Central memory CD4-positive, alpha-beta T cell (primary cell): ENCODE data around the gene L3MBTL1.
A peak's percentile ranks its signal among the peaks of the same experiment; 100 is the strongest.
"Not testable (repeated sequence)": the region's sequence is repeated elsewhere in the genome, so short reads cannot be mapped to it uniquely, and the experiment has no call there.

Experiments used
- DNase-seq: peaks from one replicate; pipeline ENCODE4 v3.0.0; 2022
- total RNA-seq, 3 experiments: gene quantifications; one replicate each; lab custom pipeline; 2026; lab: John Stamatoyannopoulos, UW

L3MBTL1 gene
- 3.6 to 18.7 (median 7.7) reads per million in 3 experiments for total RNA-seq

DNA sequence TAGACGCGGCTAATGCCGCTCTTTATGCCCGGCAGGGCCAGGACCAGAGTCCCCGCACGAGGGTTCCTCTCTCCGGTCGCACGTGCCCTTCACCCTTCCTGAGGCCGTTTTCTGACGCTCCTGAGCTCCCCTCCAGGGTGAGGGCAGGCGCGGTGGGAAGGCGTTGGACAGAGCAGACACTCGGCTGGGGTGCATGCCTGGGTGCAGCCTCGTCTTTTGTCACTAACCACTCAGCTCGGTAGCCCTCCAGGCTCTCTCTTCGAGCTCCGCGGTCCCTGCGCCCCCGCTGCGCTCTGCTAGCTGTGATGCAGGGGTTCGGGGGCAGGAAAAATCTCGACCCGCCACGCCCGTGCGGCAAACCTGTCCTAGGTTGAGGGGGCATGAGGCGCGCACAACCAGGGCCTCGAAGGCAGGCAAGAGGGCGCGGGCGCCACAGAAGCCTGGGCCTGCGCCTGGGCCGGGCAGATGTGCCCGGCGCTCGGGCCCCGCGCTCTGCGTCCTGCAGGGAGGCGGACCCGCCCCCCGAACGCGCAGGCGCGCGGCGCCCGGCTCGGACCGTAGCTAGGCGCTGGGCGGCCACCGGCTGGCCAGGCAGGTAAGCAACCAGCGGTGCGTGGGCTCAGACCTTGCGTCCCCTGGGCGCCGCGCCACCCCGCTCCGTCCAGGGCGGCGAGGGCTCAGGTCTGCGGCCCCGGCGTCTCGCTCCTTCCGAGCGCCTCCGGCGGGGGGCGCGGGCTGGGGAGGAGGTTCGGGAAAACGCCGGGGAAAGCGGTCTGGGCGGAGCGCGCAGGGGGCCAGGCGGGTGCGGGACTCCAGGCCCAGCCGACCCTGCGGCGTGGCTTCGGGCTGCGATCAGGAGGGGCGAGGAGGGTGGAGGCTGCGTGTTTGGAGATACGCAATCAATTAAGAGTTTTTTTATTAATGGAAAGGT lies at the start of gene L3MBTL1:
Gene L3MBTL1 (plus strand): TSS at position 548 of the 931 bp plus-strand sequence. CDS start 5,807 bp downstream, outside the sequence.
- DNase-seq, result no peak

DNA sequence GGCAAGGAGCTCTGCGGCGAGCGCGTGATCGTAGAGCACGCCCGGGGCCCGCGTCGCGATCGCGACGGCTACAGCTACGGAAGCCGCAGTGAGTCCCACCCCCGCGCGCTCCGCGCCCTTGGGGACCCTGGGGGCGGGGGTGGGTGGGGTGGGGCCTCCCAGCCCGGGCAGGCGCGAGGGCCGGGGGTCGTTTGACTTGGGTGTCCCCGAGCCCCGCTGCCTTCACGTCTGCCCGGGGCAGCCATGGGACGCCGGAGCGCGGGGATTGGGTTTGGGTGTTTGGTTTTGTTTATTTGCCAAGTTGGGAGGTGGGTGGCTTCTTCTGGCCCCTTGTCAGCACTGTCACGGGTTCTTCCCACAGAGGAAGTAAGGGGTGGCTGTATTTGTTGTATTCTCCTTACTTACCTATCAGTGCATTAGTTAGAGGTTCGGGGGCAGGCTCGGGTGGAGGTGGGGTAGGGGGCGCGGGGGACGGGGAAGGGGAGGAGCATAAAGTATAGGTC lies 49.0 kb upstream of the L3MBTL1 start:
- DNase-seq, result no peak

DNA sequence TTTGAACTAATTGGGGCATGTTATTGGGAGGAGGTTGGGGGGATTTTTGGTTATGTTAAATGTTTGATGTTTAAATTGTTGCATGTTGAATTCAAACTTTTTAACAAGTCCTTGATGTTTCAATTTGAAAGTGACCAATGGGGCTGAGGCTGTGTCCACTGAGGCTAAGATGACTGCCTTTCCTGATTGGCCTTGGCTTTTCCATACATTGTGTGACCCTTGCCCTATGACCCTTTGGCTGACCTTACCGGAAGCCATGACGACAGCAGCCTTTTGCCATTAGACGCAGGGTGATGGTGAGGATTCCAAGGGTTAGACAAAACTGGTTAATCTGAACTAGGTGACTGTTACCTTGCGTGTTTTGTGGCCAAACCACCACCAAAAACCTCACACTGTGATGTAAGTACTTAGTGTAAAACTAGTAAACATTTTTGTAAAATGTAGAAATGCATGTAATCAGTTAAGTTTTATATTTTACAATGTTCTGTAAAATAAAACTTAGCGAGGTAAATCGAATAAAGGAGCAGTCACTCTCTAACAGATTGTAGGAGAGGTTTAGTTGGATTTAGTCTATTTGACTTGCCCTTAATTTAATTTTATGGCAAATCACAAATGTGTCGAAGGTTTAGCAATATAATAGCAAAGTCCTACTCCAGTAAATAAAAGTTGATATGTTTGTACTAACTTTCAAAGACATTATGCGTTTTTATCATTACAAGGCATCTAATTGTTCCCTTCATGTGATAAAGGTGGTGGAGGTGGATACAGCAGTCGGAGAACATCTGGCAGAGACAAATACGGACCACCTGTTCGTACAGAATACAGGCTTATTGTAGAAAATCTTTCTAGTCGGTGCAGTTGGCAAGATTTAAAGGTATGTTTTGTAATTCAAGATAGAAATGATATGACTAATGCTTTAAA lies 48.2 kb upstream of the L3MBTL1 start:
- DNase-seq, result peak; percentile 8

DNA sequence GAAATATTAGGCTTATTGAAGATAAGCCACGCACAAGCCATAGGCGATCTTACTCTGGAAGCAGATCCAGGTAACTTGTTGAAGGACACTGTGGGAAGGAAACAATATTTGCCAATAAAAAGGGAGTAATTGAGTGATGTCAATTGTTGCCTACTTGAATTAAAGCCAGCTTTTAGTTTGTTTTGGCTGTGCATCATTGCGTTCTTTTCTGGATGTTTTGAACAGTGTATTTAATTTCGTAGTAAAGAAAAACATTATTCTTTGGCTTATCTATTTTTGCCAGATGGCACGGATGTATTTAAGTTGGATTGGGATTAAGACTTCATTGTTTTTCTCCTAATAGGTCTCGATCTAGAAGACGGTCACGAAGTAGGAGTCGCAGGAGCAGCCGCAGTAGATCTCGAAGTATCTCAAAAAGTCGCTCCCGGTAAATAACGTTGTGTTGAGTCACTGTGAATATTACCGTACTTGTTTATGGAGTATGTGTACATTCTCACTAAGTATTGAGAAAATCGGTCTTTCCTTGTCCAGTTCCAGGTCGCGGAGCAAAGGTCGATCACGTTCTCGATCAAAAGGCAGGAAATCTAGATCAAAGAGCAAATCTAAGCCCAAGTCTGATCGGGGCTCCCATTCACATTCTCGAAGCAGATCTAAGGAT lies 47.2 kb upstream of the L3MBTL1 start:
- DNase-seq, result no peak

DNA sequence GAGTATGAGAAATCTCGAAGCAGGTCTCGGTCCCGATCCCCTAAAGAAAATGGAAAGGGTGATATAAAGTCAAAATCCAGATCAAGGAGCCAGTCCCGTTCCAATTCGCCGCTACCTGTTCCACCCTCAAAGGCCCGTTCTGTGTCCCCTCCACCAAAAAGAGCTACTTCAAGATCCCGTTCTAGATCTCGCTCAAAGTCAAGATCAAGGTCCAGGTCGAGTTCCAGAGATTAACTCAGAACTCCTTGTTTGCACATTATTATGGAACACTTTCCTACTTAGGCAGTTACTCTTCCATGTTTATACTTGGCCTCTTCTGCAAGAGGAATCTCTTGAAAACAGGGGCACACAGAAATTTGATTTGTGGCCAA lies 46.7 kb upstream of the L3MBTL1 start:
- DNase-seq, result no peak

DNA sequence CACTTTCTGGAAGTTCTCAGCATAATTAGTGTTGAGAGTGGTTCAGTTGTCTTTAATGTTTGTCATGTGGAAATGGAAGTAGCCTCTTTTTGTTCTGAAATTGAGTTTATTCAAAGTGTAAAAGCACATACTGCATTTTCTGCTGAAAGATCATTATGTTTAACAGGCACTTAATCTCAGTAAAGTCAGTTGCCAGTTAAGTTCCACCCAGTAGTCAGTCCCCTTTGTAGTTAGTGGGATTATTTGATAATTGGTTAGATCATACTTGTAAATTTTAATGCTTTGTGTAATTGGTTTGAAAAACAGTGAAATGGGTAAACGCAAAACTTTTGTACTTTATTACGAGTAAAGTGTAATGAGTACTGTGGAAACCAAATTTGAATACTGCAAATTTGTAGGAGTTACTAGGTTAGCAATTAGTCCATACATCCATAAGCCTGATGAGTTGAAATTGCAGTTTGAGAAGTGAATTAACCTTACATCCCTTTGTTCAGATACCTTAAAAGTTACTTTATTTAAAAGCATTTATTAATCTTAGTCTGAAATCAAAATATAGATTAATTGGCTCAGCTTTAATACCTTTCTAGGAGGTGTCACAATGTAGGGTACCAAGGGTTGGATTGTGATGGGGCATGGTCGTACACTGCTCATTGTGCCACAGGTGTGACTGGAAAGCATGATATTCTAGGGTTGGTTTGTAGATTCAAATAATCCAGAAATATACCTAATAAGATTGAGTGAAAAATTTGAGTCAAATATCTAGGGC lies 45.4 kb upstream of the L3MBTL1 start:
- no peak for DNase-seq

DNA sequence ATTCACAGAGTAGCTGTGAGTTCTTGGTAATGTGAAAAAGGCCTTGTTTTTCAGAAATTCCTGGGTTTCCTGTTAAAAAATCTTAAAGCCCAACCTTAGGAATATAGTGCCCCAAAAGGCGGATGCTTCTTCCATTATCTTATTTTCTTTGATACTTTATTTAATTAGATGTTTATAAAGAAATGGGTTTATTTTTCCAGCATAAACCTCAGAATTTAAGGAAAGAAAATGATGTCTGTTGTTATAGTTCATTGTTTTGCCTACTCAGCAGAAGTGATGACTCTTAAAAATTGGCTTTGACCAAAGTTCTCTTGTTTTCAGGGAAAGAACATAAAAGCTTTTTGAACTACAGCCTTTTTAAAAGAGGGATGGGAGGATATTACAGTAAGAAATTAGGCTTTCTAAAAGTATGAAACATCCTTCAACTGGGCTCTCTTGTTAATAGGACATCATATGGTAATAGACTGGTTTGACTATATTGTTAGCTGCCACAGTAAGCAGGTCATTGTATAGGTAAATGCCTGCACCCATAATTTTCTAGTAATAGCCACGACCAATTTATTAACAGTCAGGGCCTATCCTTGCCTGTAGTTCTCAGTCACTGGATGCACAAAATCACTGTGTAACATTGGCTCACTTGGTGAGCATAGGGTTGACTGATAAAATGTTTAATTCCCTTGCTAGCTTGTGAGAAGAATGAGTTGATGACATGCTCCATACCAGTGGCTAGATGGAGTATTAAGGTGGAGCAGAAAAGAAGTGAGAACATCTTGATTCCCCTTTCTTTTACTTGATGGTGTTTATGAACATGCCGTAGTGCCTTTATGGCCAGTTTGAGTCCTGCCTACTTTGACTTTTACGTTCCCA lies 44.6 kb upstream of the L3MBTL1 start:
- no peak for DNase-seq

DNA sequence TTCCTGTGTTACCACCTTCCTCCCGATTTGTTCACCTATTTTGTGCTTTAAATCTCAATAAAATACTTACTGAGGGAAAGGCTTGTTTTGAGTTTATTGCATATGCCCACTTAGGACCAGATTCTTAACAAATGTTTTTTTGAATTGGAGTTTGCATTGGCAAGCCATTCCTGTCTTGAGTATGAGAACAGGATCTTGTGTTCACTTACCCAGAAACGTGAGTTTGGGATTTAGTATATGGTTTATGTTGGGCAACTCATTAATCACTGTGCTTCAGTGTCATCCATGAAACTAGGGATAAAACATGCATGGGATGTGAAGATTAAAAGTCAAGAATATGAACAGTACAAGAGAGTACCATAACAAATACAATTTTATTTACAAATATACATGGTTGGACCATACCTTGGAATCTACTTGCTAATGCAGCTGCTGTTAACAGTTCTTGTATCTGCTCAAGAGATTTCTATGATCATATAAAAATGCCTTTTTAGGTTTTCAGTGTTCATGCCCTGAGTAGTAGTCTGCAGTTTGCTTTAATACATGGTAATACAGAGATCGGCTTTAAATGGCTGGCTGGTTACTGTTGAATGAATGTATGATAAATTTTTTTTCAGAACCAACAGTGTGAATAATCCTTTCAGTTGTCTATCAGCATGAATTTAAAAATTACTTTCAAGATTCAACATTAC lies 43.8 kb upstream of the L3MBTL1 start:
- DNase-seq, result no peak

DNA sequence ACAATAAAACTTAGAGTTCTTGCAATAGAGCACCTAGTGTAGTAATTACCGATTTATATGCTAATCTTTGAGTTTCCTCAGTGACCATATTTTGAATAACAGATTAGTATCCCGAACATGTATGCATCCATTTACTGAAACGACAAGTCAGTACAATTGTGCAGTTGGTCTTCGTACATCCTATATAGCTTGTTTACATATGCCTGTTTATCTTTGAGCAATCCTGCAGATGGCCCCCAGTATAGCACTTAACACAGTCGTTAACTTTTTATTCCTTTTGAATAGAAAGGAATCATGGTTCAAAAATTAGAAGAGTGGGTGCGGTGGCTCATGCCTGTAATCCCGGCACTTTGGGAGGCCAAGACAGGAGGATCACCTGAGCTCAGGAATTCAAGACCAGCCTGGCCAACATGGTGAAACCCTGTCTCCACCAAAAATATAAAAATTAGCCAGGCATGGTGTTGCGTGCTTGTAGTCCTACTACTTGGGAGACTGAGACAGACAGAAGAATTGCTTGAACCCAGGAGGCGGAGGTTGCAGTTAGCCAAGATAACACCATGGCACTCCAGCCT lies 43.2 kb upstream of the L3MBTL1 start:
- no peak for DNase-seq

DNA sequence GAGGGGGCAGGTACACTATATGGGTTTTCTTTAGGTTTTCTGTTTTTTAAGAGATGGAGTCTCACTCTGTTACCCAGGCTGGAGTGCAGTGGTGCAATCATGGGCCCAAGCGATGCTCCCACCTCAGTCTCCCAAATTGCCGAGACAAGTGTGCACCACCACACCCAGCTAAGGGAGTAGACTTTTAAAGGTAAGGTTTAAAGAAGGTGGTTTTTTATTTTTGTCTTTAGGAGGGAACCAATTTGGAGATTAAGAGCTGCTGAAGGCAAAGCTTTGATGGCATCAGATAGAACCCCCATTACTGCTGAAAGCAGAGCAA lies 41.9 kb upstream of the L3MBTL1 start:
- no peak for DNase-seq

DNA sequence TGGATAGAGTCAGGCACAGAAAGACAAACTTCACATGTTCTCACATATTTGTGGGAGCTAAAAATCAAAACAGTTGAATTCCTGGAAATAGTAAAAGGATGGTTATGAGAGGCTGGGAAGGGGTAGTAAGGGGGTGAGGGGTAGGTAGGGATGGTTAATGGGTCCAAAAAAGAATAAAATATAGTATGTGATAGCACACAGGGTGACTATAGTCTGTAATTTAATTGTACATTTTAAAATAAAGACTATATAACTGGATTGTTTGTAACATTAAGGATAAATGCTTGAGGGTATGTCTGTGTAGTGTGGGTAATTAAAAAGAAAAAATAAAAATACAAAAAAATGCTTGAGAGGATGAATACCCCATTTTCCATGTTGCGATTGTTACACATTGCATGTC lies 39.9 kb upstream of the L3MBTL1 start:
- DNase-seq, result no peak

DNA sequence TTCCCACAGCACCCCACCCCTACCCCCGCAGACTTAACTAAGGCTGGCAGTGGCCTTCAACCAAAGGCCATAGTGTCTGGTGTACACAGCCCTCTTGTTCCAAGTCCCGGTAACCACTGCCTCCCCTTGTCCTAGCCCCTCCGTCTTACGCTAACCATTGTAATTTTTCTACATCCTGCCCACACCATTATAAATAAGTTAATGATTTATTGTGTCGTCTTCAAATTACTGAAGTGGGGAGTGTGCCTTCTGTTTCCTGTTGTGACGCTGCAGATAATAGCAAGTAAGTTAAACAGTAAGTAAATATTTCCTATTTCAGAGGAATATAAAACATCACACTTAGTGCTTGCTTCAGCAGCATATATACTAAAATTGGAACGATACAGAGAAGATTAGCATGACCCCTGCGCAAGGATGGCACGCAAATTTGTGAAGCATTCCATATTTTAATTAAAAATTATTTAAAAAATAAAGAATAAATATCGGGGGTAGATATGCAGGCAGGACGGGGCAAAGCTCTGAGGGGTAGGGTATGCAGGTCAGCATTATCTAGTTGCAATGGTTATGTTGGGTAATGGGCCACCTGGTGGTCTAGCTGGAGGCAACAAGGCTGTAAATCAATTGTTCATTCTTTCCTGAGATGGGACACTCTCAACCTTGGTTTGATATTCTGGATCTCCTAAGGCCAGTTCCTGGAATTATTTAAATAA lies 34.7 kb upstream of the L3MBTL1 start:
- no peak for DNase-seq

DNA sequence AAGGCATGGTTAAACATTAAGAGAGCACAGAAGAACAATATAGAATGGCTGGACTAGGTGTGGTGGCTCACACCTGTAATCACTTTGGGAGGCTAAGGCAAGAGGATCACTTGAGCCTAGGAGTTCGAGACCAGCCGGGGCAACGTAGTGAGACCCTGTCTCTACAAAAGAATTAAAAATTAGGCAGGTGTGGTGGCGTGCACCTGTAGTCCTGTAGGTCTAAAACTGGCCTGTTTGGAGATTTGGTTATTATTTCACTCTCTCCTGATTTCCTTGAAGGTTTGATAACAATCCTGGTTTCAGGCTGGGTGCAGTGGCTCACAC lies 34.2 kb upstream of the L3MBTL1 start:
- DNase-seq, result no peak

DNA sequence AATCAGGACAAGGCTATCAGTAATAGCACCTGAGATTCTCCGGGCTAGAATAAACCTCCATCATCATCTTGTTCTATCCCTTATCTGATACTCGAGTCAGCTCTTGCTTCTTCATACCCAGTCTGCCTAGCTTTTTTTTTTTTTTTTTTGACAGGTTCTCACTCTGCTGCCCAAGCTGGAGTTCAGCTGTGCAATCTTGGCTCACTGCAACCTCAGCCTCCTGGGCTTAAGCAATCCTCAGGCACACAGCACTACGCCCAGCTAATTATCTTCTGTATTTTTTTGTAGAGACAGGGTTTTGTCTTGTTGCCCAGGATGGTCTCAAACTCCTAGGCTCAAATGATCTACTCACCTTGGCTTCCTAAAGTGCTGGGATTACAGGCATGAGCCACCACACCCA lies 30.3 kb upstream of the L3MBTL1 start:
- DNase-seq, result no peak

DNA sequence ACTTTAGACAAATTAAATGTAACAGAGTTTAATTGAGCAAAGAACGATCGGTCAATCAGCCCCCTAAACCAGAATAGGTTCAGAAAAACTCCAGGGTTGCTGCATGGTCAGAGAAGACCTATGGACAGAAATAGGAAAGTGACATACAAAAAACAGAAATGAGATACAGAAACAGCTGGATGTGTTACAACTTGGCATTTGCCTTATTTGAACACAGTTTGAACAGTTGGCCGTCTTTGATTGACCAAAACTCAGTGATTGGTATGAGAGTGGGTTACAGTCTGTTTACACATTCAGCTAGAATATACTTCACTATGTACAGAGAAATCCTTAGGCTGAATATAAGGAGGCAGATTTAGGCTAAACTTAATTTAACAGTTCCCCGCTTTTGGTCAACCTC lies 29.9 kb upstream of the L3MBTL1 start:
- DNase-seq, result no peak

DNA sequence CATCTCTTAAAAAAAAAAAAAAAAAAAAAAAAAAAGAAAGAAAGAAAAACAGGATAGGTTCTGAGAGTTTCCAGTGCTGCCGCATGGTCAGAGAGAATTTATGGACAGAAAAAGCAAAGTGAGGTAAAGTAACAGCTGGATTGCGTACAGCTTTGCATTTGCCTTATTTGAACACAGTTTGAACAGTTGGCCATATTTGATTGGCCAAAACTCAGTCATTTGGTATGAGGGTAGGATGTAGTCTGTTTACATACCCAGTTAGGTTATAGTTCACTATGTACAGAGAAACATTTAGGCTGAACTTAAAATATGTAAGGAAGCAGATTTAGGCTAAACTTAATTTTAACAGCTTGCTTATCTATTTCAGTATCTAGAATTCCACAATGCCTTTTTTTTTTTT lies 17.5 kb upstream of the L3MBTL1 start:
- no peak for DNase-seq

DNA sequence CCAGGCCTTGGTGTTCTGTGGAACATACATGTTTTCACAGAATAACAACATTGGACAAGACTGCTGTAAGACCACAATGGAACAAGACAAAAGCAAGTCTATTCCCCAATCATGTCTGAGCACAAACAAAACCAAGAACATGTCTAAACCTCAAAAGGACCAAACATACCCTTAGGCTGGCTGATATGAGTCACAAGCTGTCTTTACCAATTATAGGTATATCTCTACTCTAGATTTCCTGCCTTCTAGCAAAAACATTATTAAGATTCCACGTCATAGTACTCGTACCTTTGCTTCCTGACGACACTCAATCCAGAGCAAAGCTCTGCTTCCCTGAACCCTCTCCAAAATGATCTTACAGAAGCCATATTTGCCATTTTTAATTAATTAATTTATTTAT lies 15.4 kb upstream of the L3MBTL1 start:
- DNase-seq, result no peak

DNA sequence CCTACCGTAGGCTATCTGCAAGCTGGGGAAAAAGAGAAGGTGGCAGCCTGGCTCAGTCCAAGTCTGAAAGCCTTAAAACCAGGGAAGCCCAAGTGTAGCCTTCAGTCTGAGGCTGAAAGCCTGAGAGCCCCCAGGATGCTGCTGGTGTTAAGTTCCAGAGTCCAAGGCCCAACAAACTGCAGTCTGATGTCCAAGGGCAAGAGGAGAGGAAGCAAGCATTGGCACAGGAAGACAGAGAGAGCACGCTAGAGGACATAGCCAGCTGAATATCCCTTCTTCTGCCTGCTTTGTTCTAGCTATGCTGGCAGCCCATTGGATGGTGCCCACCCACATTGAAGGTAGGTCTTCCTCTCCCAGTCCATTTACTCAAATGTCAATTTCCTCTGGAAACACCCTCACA lies 12.1 kb upstream of the L3MBTL1 start:
- no peak for DNase-seq

DNA sequence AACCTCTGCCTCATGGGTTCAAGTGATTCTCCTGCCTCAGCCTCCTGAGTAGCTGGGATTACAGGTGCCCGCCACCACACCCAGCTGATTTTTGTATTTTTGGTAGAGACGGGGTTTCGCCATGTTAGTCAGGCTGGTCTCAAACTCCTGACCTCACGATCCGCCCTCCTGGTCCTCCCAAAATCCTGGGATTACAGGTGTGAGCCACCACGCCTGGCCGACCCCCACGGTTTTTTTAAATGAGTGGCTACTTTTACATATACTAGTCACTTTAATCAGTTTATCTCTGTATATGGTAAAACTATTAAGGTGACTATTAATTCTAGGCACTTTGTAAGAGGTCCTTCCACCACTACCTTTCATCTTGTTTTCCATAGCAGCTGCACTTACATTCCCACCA lies 5.5 kb upstream of the L3MBTL1 start:
- not testable (repeated sequence) for DNase-seq

DNA sequence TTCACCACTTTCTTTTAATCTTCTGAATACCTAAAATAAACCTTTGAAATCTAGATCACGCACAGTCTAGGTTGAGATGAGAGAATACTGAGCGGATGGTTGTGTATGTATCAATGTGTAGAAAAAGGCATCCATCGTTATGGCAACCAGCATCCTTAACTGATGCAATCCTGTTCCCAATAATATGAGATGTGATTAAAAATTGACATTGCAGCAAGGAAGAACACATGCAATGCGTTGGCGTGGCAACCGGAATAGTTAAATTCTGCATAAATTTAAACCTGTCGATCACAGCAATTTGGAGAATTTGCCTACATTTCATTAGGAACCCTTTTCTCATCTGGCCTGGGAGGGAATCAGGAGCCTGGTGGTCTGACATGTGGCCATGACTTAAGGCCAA lies 1.3 kb upstream of the L3MBTL1 start:
- no peak for DNase-seq
